Activated CD4-positive, alpha-beta T cell treated with anti-CD3 and anti-CD28 coated beads for 36 hours (primary cell): ENCODE results near the gene SORBS1. TPM values are rescaled to one million over a fixed set of nuclear protein-coding genes. Genes with fewer than 3 reads are reported as not detected.

Experiments
- ATAC-seq: fragments of 200-7000 bp; cut with Tn5 transposase; one replicate; pipeline ENCODE4 v1.10.0; 2021; ENCODE audit warnings: mild to moderate bottlenecking, moderate library complexity
- CTCF ChIA-PET: fragments of 350-600 bp; sonication (Branson Sonifier 250); formaldehyde crosslinking; loops from one replicate; lab custom pipeline; 2021; ENCODE audit warnings: antibody characterized with exemption; lab: Charles Lee
- POLR2A ChIA-PET: fragments of 350-600 bp; sonication (Branson Sonifier 250); formaldehyde crosslinking; loops from one replicate; lab custom pipeline; 2021; ENCODE audit warnings: antibody characterized with exemption, inconsistent platforms; lab: Charles Lee
- DNase-seq: peaks from one replicate; pipeline ENCODE4 v3.0.0-alpha.2; 2020
- H3K27ac Mint-ChIP-seq: one replicate; pipeline ENCODE4 v1.8.0; 2021; ENCODE audit warnings: mixed read lengths
- H3K27me3 Mint-ChIP-seq: one replicate; pipeline ENCODE4 v1.8.0; 2021; ENCODE audit warnings: mixed read lengths
- H3K36me3 Mint-ChIP-seq: one replicate; pipeline ENCODE4 v1.8.0; 2021; ENCODE audit warnings: low read depth, mixed read lengths
- H3K4me1 Mint-ChIP-seq: one replicate; pipeline ENCODE4 v1.8.0; 2021; ENCODE audit warnings: mixed read lengths
- H3K4me3 Mint-ChIP-seq: one replicate; pipeline ENCODE4 v1.8.0; 2021; ENCODE audit warnings: mild to moderate bottlenecking, moderate library complexity, mixed read lengths
- H3K9me3 Mint-ChIP-seq: one replicate; pipeline ENCODE4 v1.8.0; 2021; ENCODE audit warnings: low read depth, mixed read lengths
- intact Hi-C, 2 experiments: fragments of 100-400 bp; cut with DNase I in 1 of 2; cut with micrococcal nuclease in 1 of 2; formaldehyde crosslinking; loops; one replicate each; pipeline versions ENCODE4 v1.14.2 to v1.15.1; 2022 to 2024; cut with DNase I, micrococcal nuclease
- total RNA-seq, 2 experiments: library from RNA; stranded (reverse); gene quantifications; one replicate each; pipeline ENCODE4 v1.2.3, GENCODE V29; 2021

SORBS1 gene
- total RNA-seq, 2 experiments from 2014 or later: 0.69 to 1.0 TPM

DNA sequence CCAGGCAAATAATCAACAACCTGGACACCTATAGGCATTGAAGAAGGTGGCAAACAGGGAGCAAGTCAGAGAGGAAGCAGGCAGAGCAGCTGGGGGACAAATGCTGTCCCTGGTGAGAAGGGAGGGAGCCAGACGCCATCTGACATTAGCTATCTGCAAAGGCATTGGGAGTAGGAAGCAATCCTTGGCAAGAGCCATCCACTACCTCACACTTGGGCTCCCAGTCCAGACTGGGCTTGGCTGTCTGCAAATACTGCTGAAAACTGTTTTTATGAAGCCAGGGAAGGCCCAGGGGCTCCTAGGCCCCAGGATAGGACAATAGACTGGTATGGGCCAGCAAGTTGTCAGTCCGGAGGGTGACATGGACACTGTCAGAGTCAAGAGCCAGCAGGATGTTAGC, 132.5 kb downstream of the SORBS1 start:
- Mint-ChIP-seq H3K27me3 (no peaks in the 10 kb centered on the region), H3K4me3 (no peak overlapping the region), H3K4me1 (no peaks in the 10 kb centered on the region), H3K9me3 (no peaks in the 10 kb centered on the region), H3K36me3 (no peaks in the 10 kb centered on the region), H3K27ac (no peak overlapping the region)
- intact Hi-C loops: no loop called here
- ChIA-PET CTCF (interaction anchor here (1.0 to 9.3 kb wide), 5 partner anchors 38 to 174 kb away, joined by 3 to 92 read pairs (median 13); no protein-coding TSS in a partner anchor), POLR2A (no interaction called here)
- DNase-seq (no peak), ATAC-seq (no peak)

DNA sequence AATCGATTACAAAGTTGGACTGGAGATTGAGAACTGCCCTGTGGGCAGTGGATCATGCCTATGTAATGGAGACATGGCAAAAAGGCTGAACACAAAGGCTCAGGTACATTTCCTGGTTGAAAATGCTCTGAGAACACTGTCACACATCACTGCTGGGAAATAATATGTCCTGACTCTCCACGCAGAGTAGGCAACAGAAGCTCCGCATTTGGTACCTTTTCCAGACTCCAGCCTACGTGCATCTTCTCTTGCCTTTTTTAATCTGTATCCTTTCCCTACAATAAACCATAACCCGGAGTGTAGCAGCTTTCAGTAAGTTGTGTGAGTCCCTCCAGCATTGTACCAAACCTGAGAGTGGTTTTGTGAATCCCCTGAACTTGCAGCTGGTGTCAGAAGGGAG, 134.7 kb downstream of the SORBS1 start:
- DNase-seq: no peak
- no peaks in the 10 kb centered on the region for H3K9me3 Mint-ChIP-seq
- no peak for ATAC-seq
- H3K36me3 Mint-ChIP-seq: no peaks in the 10 kb centered on the region
- POLR2A ChIA-PET: no interaction called here
- no peaks in the 10 kb centered on the region for H3K4me1 Mint-ChIP-seq
- CTCF ChIA-PET: interaction anchor here (1.0 to 9.3 kb wide), 4 partner anchors 13 to 176 kb away, joined by 3 to 92 read pairs (median 4); no protein-coding TSS in a partner anchor
- no peaks in the 10 kb centered on the region for H3K27me3 Mint-ChIP-seq
- no peak overlapping the region for H3K4me3 Mint-ChIP-seq
- intact Hi-C loops: no loop called here
- H3K27ac Mint-ChIP-seq: no peak overlapping the region

DNA sequence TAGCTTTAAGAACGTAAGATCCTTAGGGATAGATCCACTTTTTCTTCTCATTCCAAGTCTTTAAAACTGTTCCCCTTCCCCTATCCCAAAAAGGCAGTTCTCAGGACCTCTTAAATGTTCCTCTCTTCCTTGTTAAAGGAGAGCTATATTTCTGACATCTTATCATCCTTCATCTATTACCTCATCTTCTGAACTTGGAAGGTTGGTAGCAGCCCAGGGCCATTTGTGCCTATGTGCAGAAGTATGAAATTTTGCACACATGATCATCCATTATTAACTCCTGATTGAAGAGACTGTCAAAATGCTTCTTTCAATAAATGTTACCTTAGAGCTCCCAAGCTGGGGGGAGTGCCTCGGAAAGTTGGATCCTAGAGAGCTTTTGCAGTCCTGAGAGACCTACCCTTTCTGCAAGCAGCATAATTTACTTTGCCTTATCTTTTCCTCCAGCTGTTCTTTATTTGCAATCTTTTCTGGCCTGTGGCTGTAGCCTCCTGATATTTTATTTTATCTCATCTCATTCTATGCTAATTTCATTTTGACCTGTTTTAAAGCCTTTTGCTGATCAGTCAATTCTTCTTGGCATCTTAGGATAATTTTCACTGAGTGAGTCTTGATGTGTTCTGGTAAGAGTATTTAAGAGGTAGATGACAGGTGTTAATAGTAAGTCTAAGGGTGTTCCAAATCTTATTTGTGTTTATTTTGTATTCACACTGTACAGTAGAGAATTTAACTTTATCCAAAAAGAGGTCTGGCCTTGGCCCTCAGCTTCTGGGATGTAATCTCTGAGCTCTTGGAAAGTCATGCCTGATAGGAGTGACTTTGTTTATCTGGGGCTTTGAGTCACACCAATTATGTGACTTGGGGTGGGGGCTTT, 135.3 kb downstream of the SORBS1 start:
- ChIA-PET CTCF (interaction anchor here (0.9 to 9.3 kb wide), 6 partner anchors 13 to 177 kb away, joined by 3 to 92 read pairs (median 4); no protein-coding TSS in a partner anchor), POLR2A (no interaction called here)
- Mint-ChIP-seq H3K27me3 (no peaks in the 10 kb centered on the region), H3K27ac (no peak overlapping the region), H3K36me3 (no peaks in the 10 kb centered on the region), H3K4me1 (no peaks in the 10 kb centered on the region), H3K9me3 (no peaks in the 10 kb centered on the region), H3K4me3 (no peak overlapping the region)
- DNase-seq (no peak), ATAC-seq (no peak)
- intact Hi-C loops: no loop called here

DNA sequence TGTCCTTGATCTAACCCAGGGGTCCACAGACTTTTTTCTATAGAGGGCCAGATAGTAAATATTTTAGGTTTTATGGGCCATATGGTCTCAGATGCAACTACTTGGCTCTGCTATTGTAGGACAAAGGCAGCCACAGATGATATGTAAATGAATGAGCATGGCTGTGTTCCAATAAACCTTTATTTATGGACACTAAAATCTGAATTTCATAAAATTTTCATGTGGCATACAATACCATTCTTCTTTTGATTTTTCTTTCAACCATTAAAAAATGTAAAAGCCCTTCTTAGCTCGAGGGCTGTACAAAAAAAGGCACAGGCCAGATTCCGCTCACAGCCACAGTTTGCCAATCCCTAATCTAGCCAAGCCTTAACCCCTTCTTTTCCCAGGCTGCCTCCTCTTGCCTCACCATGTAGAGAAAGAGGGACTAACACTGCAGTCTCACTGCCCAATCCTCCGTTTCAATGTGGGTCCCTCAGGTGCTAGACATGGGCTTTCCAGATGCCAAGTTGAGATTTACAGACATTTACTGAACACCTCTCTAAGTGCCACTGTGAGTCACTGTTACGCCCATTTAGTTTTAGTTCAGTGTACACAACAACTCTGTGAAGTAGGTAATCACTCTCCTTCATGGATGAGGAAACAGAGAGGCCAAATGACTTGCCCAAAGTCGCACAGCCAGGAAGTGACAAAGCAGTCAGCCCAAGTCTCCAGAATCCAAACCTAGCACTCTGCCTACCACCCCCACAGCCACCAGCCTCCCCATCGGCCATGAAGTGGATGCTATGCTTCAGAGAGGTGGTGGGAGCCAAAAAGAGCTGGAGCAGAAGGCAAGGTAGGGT, 137.8 kb downstream of the SORBS1 start:
- Mint-ChIP-seq H3K36me3 (no peaks in the 10 kb centered on the region), H3K9me3 (no peaks in the 10 kb centered on the region), H3K4me3 (no peak overlapping the region), H3K27ac (no peak overlapping the region), H3K27me3 (no peaks in the 10 kb centered on the region), H3K4me1 (no peaks in the 10 kb centered on the region)
- ATAC-seq (peak; percentile 26), DNase-seq (no peak)
- ChIA-PET POLR2A (no interaction called here), CTCF (interaction anchor here (1.8 kb wide), 1 partner anchor 177 kb away, joined by 5 read pairs; no protein-coding TSS in a partner anchor)
- intact Hi-C loops: no loop called here

DNA sequence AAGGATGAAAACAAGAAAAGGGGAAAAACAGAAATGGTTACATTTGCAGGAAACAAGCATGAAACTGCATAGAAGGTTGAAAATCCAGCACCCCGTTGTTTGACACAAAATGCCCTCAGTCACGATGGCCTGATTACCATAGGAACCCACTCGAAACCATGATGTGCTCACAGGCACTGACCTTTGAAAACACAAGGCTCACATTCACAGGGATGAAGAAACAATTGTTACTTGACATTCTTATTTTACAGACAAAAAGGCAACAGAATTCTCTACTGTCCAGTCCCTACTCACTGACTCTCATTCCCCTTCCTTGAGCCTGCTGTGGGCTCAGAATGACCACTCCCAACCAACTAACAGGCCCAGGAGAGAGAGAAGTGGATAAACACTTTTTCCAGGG, 138.9 kb downstream of the SORBS1 start:
- ChIA-PET CTCF (no interaction called here), POLR2A (no interaction called here)
- no peaks in the 10 kb centered on the region for H3K27me3 Mint-ChIP-seq

DNA sequence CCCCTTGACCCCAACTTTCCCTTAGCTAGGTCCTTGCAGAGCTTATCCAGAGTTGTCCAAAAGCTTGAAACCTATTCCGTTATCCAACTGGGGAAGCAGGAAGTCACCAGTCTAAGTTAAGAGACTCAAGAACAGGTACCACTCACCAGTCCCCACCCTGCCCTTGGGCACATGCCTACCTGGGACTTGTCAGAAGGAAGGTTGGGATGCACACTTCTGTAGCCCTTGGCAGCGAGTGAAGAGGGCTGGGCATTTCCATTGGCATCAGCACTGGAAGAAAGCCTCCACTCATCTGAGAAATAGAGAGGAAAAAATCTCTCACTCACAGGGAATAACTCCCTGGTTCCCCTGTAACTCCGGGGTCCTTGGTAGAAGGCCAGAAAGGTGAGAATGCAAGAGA, 139.4 kb downstream of the SORBS1 start:
- Mint-ChIP-seq H3K4me1 (no peaks in the 10 kb centered on the region), H3K9me3 (no peaks in the 10 kb centered on the region), H3K27ac (no peak overlapping the region), H3K27me3 (no peaks in the 10 kb centered on the region), H3K4me3 (no peak overlapping the region), H3K36me3 (no peaks in the 10 kb centered on the region)
- CTCF ChIA-PET: no interaction called here
- intact Hi-C loops: no loop called here
- no peak for DNase-seq
- POLR2A ChIA-PET: no interaction called here
- ATAC-seq: no peak

More for the DNA sequence above, 138.9 kb downstream of the SORBS1 start:
- Mint-ChIP-seq H3K36me3 (no peaks in the 10 kb centered on the region), H3K4me3 (no peak overlapping the region), H3K27ac (no peak overlapping the region), H3K4me1 (no peaks in the 10 kb centered on the region), H3K9me3 (no peaks in the 10 kb centered on the region)
- intact Hi-C loops: no loop called here
- DNase-seq: no peak
- no peak for ATAC-seq

DNA sequence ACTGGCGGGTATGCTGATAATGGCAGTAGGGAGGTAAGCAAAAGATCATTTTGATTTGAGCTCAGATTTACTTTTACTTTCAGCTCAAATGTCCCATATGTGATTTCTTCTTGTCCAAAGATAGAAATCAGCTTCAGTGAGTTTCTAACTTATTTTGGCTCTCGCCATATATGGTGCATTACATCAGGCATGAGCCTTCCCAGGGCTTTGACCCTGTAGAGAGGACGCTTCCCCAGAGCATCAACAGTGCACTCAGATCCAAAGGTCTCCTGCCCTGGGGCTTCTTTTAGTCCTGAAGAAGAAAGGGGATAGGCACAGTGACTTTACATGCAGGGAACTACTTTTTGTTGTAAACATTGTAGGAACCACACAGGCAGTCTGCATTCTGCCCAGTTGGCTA, 141.8 kb downstream of the SORBS1 start:
- CTCF ChIA-PET: interaction anchor here (0.6 to 2.0 kb wide), 3 partner anchors 11 to 260 kb away, joined by 3 to 15 read pairs (median 3); no protein-coding TSS in a partner anchor
- DNase-seq (no peak), ATAC-seq (no peak)
- Mint-ChIP-seq H3K4me1 (no peaks in the 10 kb centered on the region), H3K36me3 (no peaks in the 10 kb centered on the region), H3K27me3 (no peaks in the 10 kb centered on the region), H3K27ac (no peak overlapping the region), H3K9me3 (no peaks in the 10 kb centered on the region), H3K4me3 (no peak overlapping the region)
- POLR2A ChIA-PET: no interaction called here
- intact Hi-C loops: no loop called here

DNA sequence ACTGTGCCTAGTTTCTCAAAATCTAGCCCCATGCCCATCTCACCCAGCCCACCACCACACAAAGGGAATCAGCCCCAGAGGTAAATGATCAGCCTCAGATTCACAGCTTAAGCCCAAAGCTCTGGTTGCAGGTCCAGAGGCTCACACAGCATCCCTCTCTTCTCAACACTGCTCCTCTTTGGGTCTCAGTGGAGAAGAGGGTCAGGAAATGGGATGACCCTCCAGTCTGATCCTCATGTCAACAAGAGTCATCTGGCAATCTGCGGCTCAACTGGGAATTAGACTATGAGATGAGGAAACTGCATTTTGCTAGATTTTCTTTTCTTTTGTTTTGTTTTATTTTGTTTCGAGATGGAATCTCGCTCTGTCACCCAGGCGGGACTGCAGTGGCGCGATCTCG, 144.2 kb downstream of the SORBS1 start:
- no peak for ATAC-seq
- Mint-ChIP-seq H3K27me3 (peaks cover 1% of the 10 kb centered on the region), H3K4me1 (no peaks in the 10 kb centered on the region), H3K36me3 (no peaks in the 10 kb centered on the region), H3K9me3 (no peaks in the 10 kb centered on the region), H3K27ac (no peak overlapping the region), H3K4me3 (no peak overlapping the region)
- intact Hi-C loops: no loop called here
- ChIA-PET POLR2A (no interaction called here), CTCF (no interaction called here)
- DNase-seq: no peak

DNA sequence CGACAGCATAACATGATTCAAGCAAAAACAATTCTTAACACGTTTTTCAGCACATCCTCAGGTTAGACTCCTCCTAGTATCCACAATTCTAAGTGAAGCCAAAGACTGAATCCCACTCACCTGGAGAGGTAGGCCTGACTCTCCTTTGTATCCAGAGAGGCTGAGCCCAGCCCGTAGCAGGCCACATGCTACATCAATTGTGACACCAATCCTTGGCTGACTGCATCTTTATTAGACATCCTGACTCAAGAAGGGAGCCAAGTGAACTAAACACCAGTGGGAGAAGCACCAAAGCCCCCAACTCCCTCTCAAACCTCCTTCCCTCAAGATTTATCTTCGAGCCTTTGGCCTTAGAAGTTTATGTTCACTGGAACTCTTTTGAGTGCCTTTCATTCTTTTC, 144.9 kb downstream of the SORBS1 start:
- Mint-ChIP-seq H3K27me3 (peaks cover 1% of the 10 kb centered on the region), H3K27ac (no peak overlapping the region), H3K4me3 (no peak overlapping the region), H3K9me3 (no peaks in the 10 kb centered on the region), H3K4me1 (no peaks in the 10 kb centered on the region), H3K36me3 (no peaks in the 10 kb centered on the region)
- ATAC-seq (no peak), DNase-seq (no peak)
- ChIA-PET CTCF (interaction anchor here (1.1 kb wide), 1 partner anchor 30 kb away, joined by 3 read pairs; no protein-coding TSS in a partner anchor), POLR2A (no interaction called here)
- intact Hi-C loops: no loop called here

DNA sequence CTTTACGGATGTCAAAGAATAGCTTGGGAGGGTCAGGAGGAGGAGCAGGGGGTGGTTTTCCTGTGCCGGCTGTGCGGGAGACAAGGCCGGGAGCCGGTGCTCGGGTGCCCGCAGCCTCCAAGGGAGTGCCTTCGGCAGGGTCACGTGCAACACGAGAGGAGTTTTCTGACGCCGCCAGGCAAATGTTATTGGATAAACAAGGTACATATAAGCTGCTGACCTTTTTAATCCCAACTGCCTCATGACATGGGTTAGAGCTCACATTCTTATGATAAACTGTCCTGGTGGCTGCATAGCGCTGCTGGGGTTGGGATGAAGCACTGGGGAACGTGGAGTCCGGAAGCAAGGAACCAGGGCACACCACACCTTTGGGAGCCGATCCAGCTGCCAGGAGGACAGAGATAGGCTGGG, 145.5 kb downstream of the SORBS1 start:
- Mint-ChIP-seq H3K4me1 (no peaks in the 10 kb centered on the region), H3K27me3 (peaks cover 1% of the 10 kb centered on the region), H3K9me3 (no peaks in the 10 kb centered on the region), H3K27ac (no peak overlapping the region), H3K4me3 (no peak overlapping the region), H3K36me3 (no peaks in the 10 kb centered on the region)
- ChIA-PET CTCF (interaction anchor here (1.1 kb wide), 1 partner anchor 31 kb away, joined by 3 read pairs; no protein-coding TSS in a partner anchor), POLR2A (no interaction called here)
- no peak for ATAC-seq
- intact Hi-C loops: no loop called here
- DNase-seq: no peak

DNA sequence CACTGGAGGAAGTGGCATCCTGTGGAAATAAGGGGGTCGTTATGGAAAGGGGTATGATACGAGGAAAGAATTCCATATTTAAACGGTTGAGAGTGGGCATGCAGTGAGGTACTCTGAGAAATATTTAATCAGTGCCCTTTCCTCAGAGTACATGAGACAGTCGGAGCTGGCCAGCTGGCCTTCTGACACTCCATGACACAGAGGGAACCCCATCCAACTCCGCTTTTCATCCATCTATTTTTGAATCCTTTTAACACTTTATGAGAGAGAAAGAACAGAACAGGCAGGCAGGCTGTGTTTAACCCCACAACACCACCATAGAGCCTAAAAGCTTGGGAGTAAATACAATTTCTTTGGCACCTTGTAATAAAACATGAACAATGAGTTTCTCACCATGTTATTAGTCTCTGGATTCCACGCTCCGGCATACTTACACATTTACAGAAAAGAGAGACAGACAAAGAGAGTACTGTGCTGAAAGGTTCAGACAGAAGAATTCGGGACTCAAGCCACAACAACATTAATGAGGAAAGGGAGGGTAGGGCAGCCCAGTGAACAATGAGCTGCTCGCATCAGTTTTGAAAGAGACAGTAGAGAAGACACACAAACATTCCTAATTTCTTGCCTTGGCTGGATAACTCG, 146.2 kb downstream of the SORBS1 start:
- H3K27me3 Mint-ChIP-seq: peaks cover 1% of the 10 kb centered on the region
- no peaks in the 10 kb centered on the region for H3K4me1 Mint-ChIP-seq
- no peak overlapping the region for H3K27ac Mint-ChIP-seq
- intact Hi-C loops: no loop called here
- no peaks in the 10 kb centered on the region for H3K36me3 Mint-ChIP-seq
- ChIA-PET POLR2A (no interaction called here), CTCF (interaction anchor here (1.1 kb wide), 1 partner anchor 32 kb away, joined by 3 read pairs; no protein-coding TSS in a partner anchor)
- no peak overlapping the region for H3K4me3 Mint-ChIP-seq
- ATAC-seq (no peak), DNase-seq (no peak)
- H3K9me3 Mint-ChIP-seq: no peaks in the 10 kb centered on the region
